Caco-2 (cell line): ENCODE results near the gene ZGRF1. TPM values are rescaled to one million over a fixed set of nuclear protein-coding genes. Genes with fewer than 3 reads are reported as not detected.

Experiments used
- BruUV-seq: library from RNA; stranded (reverse); fragments of 400-500 nt; replicated peaks from 2 replicates; lab custom pipeline; 2021; lab: Mats Ljungman, UMichigan
- CTCF ChIA-PET: fragments of 300-600 bp; sonication (Branson Sonifier 250); formaldehyde crosslinking; loops from one replicate; lab custom pipeline; 2022; ENCODE audit warnings: antibody characterized with exemption; lab: Charles Lee
- POLR2A ChIA-PET: fragments of 300-600 bp; sonication (Branson Sonifier 250); formaldehyde crosslinking; loops from one replicate; lab custom pipeline; 2022; ENCODE audit warnings: antibody characterized with exemption; lab: Charles Lee
- DNase-seq, 2 experiments: peaks; one replicate each; pipeline versions ENCODE4 v3.0.0 to v3.0.0-alpha.2; 2020 to 2022
- H3K27me3 ChIP-seq: replicated peaks from 2 replicates; pipeline ENCODE4 v1.6.0; 2011; ENCODE audit warnings: low read length; ENCODE audit not compliant: control insufficient read depth, insufficient read depth
- H3K36me3 ChIP-seq: 2 replicates; pipeline ENCODE4 v1.5.1; 2011; ENCODE audit warnings: low read length; ENCODE audit not compliant: control insufficient read depth, insufficient read depth
- H3K4me1 ChIP-seq: fragments of 250-450 bp; sonication (Bioruptor Pico); 2 replicates; pipeline ENCODE4 v1.5.1; 2020; ENCODE audit warnings: mild to moderate bottlenecking
- H3K4me3 ChIP-seq: 2 replicates; pipeline ENCODE4 v1.5.1; 2011; ENCODE audit warnings: low read depth, mild to moderate bottlenecking, control low read depth, low read length
- H3K9me3 ChIP-seq: fragments of 250-450 bp; sonication (Bioruptor Pico); 2 replicates; pipeline ENCODE4 v1.5.1; 2020; ENCODE audit warnings: mild to moderate bottlenecking, moderate library complexity
- H3K27ac Mint-ChIP-seq: one replicate; pipeline ENCODE4 v1.8.0; 2022; ENCODE audit warnings: mixed read lengths; ENCODE audit not compliant: unreplicated experiment
- H3K27me3 Mint-ChIP-seq: one replicate; pipeline ENCODE4 v1.8.0; 2022; ENCODE audit warnings: mixed read lengths; ENCODE audit not compliant: insufficient read depth, unreplicated experiment
- H3K36me3 Mint-ChIP-seq: one replicate; pipeline ENCODE4 v1.8.0; 2022; ENCODE audit warnings: mild to moderate bottlenecking, mixed read lengths; ENCODE audit not compliant: insufficient read depth, unreplicated experiment
- H3K4me1 Mint-ChIP-seq: one replicate; pipeline ENCODE4 v1.8.0; 2022; ENCODE audit warnings: low read depth, mixed read lengths; ENCODE audit not compliant: unreplicated experiment
- H3K4me3 Mint-ChIP-seq: one replicate; pipeline ENCODE4 v1.8.0; 2022; ENCODE audit warnings: mild to moderate bottlenecking, moderate library complexity, mixed read lengths; ENCODE audit not compliant: unreplicated experiment
- H3K9me3 Mint-ChIP-seq: one replicate; pipeline ENCODE4 v1.8.0; 2022; ENCODE audit warnings: mixed read lengths; ENCODE audit not compliant: unreplicated experiment
- intact Hi-C: fragments of 100-400 bp; cut with micrococcal nuclease; formaldehyde crosslinking; loops from one replicate; pipeline ENCODE4 v1.10.0; 2022; ENCODE audit not compliant: unreplicated experiment
- total RNA-seq: library from RNA; stranded (reverse); gene quantifications from 2 replicates; pipeline ENCODE4 v1.2.3, GENCODE V29; 2022
- TF ChIP-seq, protein P1 (sequence below), 2 experiments: fragments of 200-600 bp in 1 of 2; IDR thresholded peaks; 1 replicate in 1 of 2; 2 replicates in 1 of 2; pipeline versions ENCODE4 v1.5.1 to v1.8.0; 2011 to 2022; ENCODE audit warnings: antibody characterized with exemption in 1 of 2, control low read depth in 1 of 2, inconsistent platforms in 1 of 2, low read depth in 1 of 2, low read length in 1 of 2, mild to moderate bottlenecking in 1 of 2, moderate library complexity in 1 of 2; ENCODE audit not compliant: insufficient read depth in 1 of 2, severe bottlenecking in 1 of 2, unreplicated experiment in 1 of 2

The ZGRF1 gene
- total RNA-seq, 1 experiment from 2014 or later = 14.7 TPM

DNA sequence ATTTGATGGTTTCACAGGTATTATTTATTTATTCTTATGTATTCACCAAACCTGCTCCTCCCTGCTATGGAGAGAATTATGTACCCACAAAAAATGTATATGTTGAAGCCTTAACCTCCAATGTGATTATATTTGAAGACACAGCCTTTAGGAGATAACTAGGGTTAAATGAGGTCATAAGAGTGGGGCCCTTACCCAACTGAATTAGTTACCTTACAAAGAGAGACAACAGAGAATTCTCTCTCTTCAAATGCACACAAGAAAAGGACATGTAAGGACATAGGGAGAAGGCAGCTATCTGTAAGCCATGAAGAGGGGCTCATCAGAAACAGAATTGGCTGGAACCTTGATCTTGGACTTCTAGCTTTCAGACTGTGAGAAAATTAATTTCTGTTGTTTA is 44.0 kb downstream of the ZGRF1 start:
- Histone ChIP-seq H3K27me3 (no peaks in the 10 kb centered on the region), H3K36me3 (no peaks in the 10 kb centered on the region), H3K4me3 (no peak overlapping the region), H3K4me1 (no peaks in the 10 kb centered on the region), H3K9me3 (no peaks in the 10 kb centered on the region)
- no peak for DNase-seq
- Mint-ChIP-seq H3K36me3 (peaks cover 6% of the 10 kb centered on the region), H3K27me3 (no peaks in the 10 kb centered on the region), H3K27ac (no peak overlapping the region), H3K4me3 (no peak overlapping the region), H3K9me3 (peaks cover 18% of the 10 kb centered on the region), H3K4me1 (peaks cover 18% of the 10 kb centered on the region)
- ChIA-PET CTCF (no interaction called here), POLR2A (no interaction called here)
- no TSS peak for BruUV-seq
- TF ChIP-seq, protein P1, sequence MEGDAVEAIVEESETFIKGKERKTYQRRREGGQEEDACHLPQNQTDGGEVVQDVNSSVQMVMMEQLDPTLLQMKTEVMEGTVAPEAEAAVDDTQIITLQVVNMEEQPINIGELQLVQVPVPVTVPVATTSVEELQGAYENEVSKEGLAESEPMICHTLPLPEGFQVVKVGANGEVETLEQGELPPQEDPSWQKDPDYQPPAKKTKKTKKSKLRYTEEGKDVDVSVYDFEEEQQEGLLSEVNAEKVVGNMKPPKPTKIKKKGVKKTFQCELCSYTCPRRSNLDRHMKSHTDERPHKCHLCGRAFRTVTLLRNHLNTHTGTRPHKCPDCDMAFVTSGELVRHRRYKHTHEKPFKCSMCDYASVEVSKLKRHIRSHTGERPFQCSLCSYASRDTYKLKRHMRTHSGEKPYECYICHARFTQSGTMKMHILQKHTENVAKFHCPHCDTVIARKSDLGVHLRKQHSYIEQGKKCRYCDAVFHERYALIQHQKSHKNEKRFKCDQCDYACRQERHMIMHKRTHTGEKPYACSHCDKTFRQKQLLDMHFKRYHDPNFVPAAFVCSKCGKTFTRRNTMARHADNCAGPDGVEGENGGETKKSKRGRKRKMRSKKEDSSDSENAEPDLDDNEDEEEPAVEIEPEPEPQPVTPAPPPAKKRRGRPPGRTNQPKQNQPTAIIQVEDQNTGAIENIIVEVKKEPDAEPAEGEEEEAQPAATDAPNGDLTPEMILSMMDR (IDR thresholded peaks at IDR 0.05; ENCODE audit: insufficient read depth in 1 of 2, low read depth in 1 of 2, low read length in 1 of 2, severe bottlenecking in 1 of 2, unreplicated experiment in 1 of 2) = no peak
- intact Hi-C loops = no loop called here

DNA sequence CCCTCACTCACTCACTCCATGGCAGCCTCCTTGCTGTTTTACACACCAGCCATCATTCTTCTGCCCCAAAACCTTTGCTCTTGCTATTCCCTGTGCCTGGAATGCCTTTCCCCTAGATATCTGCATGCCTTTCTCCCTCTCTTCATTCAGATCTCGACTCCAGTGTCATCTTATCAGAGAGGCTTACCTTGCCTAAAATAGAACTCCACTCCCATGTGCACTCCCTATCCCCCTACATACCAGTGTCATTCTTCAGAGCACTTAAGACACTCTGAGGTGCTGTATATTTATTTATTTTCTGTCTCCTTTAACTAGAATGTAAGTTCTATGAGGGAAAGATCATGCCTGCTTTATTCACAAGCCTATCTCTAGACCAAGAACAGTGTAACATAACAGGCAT is 45.1 kb downstream of the ZGRF1 start:
- CTCF ChIA-PET = interaction anchor here (0.7 kb wide), 1 partner anchor 57 kb away, joined by 5 read pairs; no protein-coding TSS in a partner anchor
- Histone ChIP-seq H3K27me3 (no peaks in the 10 kb centered on the region), H3K4me3 (no peak overlapping the region), H3K4me1 (no peaks in the 10 kb centered on the region), H3K36me3 (no peaks in the 10 kb centered on the region), H3K9me3 (no peaks in the 10 kb centered on the region)
- Mint-ChIP-seq H3K27ac (no peak overlapping the region), H3K9me3 (peaks cover 18% of the 10 kb centered on the region), H3K36me3 (peaks cover 6% of the 10 kb centered on the region), H3K27me3 (no peaks in the 10 kb centered on the region), H3K4me3 (no peak overlapping the region), H3K4me1 (peaks cover 18% of the 10 kb centered on the region)
- POLR2A ChIA-PET = no interaction called here
- TF ChIP-seq, protein P1 (IDR thresholded peaks at IDR 0.05; ENCODE audit: insufficient read depth in 1 of 2, low read depth in 1 of 2, low read length in 1 of 2, severe bottlenecking in 1 of 2, unreplicated experiment in 1 of 2) = no peak
- intact Hi-C loops = no loop called here
- no TSS peak for BruUV-seq
- no peak for DNase-seq

DNA sequence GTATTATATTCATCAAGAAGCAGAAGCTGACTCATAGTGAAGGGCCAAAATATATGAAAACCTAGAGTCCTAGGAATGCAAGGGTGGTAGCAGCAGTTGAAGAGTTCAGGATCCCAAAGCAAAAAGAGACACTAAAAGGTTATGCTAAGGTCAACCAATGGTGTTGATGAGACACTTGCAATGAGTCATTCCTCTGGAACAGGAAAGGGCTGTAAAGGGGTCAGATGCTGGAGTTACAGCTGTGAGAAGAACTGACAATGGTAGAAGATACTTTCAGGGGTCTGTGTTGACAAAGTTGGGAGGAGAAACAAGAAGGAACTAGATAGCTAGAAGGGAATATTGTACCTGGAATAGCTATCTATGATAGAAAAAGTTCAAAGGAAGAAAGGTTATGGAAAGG is 47.5 kb downstream of the ZGRF1 start:
- CTCF ChIA-PET = no interaction called here
- BruUV-seq = no TSS peak
- Mint-ChIP-seq H3K27ac (no peak overlapping the region), H3K9me3 (peaks cover 18% of the 10 kb centered on the region), H3K4me3 (no peak overlapping the region), H3K4me1 (peaks cover 18% of the 10 kb centered on the region), H3K36me3 (peaks cover 6% of the 10 kb centered on the region), H3K27me3 (no peaks in the 10 kb centered on the region)
- TF ChIP-seq, protein P1 (IDR thresholded peaks at IDR 0.05; ENCODE audit: insufficient read depth in 1 of 2, low read depth in 1 of 2, low read length in 1 of 2, severe bottlenecking in 1 of 2, unreplicated experiment in 1 of 2) = no peak
- Histone ChIP-seq H3K36me3 (no peaks in the 10 kb centered on the region), H3K27me3 (no peaks in the 10 kb centered on the region), H3K4me1 (no peaks in the 10 kb centered on the region), H3K4me3 (no peak overlapping the region), H3K9me3 (no peaks in the 10 kb centered on the region)
- DNase-seq = no peak
- intact Hi-C loops = no loop called here
- POLR2A ChIA-PET = no interaction called here
